GM10248 (cell line): ENCODE results near the gene NAPEPLD.
"Not testable (repeated sequence)": the region's sequence is repeated elsewhere in the genome, so short reads cannot be mapped to it uniquely, and the experiment has no call there.

ENCODE experiments used
- CTCF ChIA-PET: fragments of 300-600 bp; sonication (Branson Sonifier 250); formaldehyde crosslinking; extraction: SDS; loops from one replicate; lab custom pipeline; 2021; ENCODE audit warnings: antibody characterized with exemption; lab: Yijun Ruan, JAX
- POLR2A ChIA-PET: fragments of 350-650 bp; sonication (Branson Sonifier 250); formaldehyde crosslinking; extraction: SDS; loops from one replicate; lab custom pipeline; 2020; ENCODE audit warnings: antibody characterized with exemption; lab: Yijun Ruan, JAX
- DNase-seq: peaks from one replicate; pipeline ENCODE4 v3.0.0; 2012; ENCODE audit errors: extremely low spot score
- CTCF ChIP-seq: IDR thresholded peaks from 2 replicates; pipeline ENCODE4 v1.5.1; 2012; ENCODE audit warnings: mild to moderate bottlenecking, low read depth; ENCODE audit errors: extremely low read depth, missing control alignments, control extremely low read depth

NAPEPLD gene

DNA sequence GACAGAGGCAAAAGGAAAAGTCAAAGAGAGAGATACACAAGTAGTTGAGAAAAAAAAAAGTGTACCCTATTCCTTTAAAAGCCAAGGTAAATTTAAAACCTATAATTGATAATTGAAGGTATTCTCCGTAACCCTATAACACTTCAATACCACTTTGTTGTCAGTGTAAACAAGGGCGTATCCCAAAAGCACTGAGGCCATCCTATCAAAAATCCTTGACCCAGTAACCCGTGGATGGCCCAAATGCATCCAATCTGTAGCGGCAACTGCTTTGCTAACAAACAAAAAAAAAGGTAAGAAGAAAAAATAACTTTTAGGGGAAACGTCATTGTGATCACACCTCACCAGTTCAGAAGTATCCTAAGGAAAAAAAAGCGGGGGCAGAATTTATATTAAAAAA lies 5.1 kb upstream of the NAPEPLD start:
- no peak for DNase-seq
- ChIA-PET CTCF (no interaction called here), POLR2A (no interaction called here)
- TF ChIP-seq CTCF = no peak

DNA sequence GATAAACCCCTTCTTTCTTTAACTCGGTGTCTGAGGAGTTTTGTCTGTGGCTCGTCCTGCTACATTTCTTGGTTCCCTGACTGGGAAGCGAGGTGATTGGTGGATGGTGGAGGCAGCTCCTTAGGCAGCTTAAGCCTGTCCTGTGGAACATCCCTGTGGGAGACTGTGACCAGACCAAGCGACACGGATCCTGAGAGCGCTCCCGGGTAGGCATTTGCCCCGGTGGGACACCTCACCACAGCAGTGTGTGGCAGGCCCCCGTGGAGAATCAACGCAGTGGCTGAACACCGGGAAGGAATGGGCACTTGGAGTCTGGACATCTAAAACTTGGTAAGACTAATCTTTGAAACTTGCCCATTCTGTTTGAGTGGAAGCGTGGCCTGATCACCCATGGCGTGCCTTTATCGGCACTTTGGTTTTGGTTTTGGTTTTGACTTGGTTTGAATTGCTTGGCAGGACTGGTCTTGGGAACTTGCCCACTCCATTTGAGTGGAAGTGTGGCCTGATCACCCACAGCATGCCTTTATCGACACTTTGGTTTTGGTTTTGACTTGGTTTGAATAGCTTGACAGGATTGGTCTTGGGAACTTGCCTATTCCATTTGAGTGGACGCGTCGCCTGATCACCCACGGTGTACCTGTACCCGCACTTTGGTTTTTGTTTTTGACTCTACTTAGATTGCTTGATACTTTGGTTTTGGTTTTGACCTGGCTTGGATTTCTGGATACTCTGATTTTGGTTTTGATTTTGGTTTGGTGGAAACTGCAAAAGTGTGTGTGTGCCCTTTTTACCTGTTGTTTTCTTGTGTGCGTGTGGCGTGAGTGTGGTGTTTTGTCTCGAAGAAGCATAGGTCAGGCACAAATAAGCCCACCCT lies 4.1 kb upstream of the NAPEPLD start:
- POLR2A ChIA-PET, CTCF ChIA-PET, DNase-seq: not testable (repeated sequence)

DNA sequence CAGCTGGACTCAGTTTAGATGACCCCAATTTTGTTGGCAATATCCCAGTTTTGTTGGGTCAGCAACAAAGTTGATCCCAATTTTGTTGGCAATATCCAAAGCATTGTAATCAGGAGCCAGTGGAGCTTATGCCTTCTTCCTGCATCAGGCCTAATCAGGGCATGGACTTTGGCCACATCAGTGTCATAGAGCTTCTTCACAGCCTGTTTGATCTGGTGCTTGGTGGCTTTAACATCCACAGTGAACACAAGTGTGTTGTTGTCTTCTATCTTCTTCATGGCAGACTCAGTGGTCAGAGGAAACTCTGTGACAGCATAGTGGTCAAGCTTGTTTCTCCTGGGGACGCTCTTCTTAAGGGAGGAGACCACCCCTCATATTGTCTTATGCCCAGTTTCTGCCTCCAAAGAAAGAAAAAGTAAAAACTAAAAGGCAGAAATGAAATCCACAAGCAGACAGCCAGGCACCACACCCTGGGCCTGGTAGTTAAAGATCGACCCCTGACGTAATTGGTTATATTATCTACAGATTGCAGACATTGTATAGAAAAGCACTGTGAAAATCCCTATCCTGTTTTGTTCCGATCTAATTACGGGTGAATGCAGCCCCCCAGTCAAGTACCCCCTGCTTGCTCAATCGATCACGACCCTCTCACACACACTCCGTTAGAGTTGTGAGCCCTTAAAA lies 3.2 kb upstream of the NAPEPLD start:
- DNase-seq, CTCF ChIA-PET, POLR2A ChIA-PET: not testable (repeated sequence)

- POLR2A ChIA-PET = no interaction called here
- CTCF ChIA-PET = interaction anchor here (1.2 kb wide), 1 partner anchor 75 kb away, joined by 3 read pairs; the partner anchor contains the start of gene ARMC10
- DNase-seq = no peak
- no peak for TF ChIP-seq CTCF
These were observed 1.3 kb upstream of the NAPEPLD start for GRCh38 chr7:103150192-103150591.

DNA sequence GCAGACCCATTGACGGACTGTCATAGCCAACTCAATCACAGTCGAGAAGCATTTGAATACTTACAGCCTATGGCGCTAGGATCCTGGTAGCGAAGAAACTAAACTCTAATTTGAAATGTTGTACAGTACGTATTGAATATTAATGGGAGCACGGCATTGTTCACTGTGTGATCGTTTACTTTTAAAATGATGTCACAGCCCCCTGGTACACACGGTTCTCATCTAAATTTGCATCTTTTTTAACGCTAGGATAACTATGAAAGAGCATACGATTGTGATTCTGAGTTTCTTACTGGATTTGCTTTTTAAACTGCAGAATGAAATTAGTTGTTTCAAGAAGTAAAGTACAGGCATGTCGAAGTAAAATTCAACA lies 895 bp upstream of the NAPEPLD start:
- no peak for TF ChIP-seq CTCF
- ChIA-PET CTCF (no interaction called here), POLR2A (no interaction called here)
- DNase-seq = no peak

- TF ChIP-seq CTCF = no peak
- ChIA-PET CTCF (no interaction called here), POLR2A (no interaction called here)
These were observed 537 bp downstream of the NAPEPLD start for GRCh38 chr7:103148131-103148993.

GRCh38 chr7:103144754-103145153 lies 4.1 kb downstream of the NAPEPLD start:
- POLR2A ChIA-PET, DNase-seq, CTCF ChIA-PET: not testable (repeated sequence)

More at GRCh38 chr7:103148131-103148993, 537 bp downstream of the NAPEPLD start:
- no peak for DNase-seq
